ENCODE results near the gene DTNBP1.

GRCh38 chr6:15509335-15509933, 153.4 kb downstream of the DTNBP1 start:
- no peak for TF ChIP-seq ZNF112 (tag by site-specific recombination; IDR thresholded peaks at IDR 0.05)
- no peak for TF ChIP-seq MZF1 (tag by site-specific recombination; IDR thresholded peaks at IDR 0.05; ENCODE audit: borderline replicate concordance)
- no peak for TF ChIP-seq SP7 (tag by site-specific recombination; IDR thresholded peaks at IDR 0.05)
- TF ChIP-seq CTCF (tag by site-specific recombination; IDR thresholded peaks at IDR 0.05): no peak
- no peak for TF ChIP-seq PATZ1 (tag by site-specific recombination; IDR thresholded peaks at IDR 0.05)
- no peak for TF ChIP-seq ZBTB7A (tag by site-specific recombination; IDR thresholded peaks at IDR 0.05; ENCODE audit: low read depth)
- TF ChIP-seq ZNF621 (tag by site-specific recombination; IDR thresholded peaks at IDR 0.05): no peak
- TF ChIP-seq YY1 (tag by site-specific recombination; IDR thresholded peaks at IDR 0.05): no peak
- no peak for TF ChIP-seq ZSCAN5A (tag by site-specific recombination; IDR thresholded peaks at IDR 0.05)
- no peak for TF ChIP-seq HOXD13 (CRISPR knock-in tag; IDR thresholded peaks at IDR 0.05; ENCODE audit: borderline replicate concordance)
- no peak for TF ChIP-seq GFI1B (tag by site-specific recombination; IDR thresholded peaks at IDR 0.05)
- TF ChIP-seq ZNF175 (tag by site-specific recombination; IDR thresholded peaks at IDR 0.05): no peak

All from HEK293 (cell line).